GM21576 (cell line): ENCODE results near the gene RPP25.
A peak's percentile ranks its signal among the peaks of the same experiment; 100 is the strongest.

Experiments
- ATAC-seq: cut with Tn5 transposase; IDR thresholded peaks from one replicate; pipeline ENCODE4 v1.9.1; 2021; ENCODE audit warnings: mild to moderate bottlenecking, moderate library complexity; ENCODE audit not compliant: unreplicated experiment

RPP25 gene

GRCh38 chr15:74956648-74957475, at the start of gene RPP25:
Gene RPP25, minus strand, starts transcription at chr15:74956772. Its CDS starts 189 bp downstream, at chr15:74956583.
- peak; percentile 64 for ATAC-seq

DNA sequence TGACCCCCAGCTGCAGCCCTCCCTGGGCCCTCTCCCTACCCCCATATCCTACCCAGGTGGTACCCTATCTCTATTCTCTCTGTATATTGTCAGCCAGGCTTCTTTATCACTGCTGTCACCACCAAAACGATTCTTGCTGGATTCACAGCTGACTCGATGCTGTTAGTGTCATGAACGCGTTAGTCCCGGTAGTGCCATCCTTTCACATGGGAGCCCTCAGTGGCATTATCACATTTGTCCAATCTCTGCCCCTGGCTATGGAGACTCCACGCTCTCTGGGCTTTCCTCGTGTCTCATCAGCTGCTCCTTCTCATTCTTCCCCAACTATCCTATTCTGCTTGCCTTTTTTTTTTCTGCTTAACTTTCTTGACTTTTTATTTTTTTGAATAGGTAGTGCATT, 45.8 kb upstream of the RPP25 start:
- no peak for ATAC-seq

GRCh38 chr15:75001310-75001709, 44.7 kb upstream of the RPP25 start:
- ATAC-seq = no peak

GRCh38 chr15:74997543-74997942, 41.0 kb upstream of the RPP25 start:
- ATAC-seq = no peak

DNA sequence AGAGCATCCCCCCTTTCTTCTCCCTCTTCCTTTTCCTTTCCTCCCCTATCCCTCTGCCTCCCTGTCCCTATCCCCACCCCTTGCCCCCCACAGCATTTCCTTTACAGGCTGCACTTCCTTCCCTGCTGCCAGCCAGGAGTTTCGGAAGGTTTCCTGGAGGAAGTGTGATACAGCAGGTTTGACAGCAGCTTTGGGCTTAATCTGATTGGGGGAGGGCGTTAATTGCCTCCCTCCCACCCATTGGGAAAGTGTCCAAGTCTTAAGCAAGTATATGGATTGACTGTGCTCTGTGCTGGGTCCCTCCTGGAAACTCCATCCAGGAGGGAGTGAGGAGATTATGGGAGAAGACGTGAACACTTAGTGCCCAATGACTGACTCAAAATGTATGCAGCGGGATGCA, 40.6 kb upstream of the RPP25 start:
- no peak for ATAC-seq

- ATAC-seq = no peak
Observed at GRCh38 chr15:74995779-74996765, 39.5 kb upstream of the RPP25 start.

DNA sequence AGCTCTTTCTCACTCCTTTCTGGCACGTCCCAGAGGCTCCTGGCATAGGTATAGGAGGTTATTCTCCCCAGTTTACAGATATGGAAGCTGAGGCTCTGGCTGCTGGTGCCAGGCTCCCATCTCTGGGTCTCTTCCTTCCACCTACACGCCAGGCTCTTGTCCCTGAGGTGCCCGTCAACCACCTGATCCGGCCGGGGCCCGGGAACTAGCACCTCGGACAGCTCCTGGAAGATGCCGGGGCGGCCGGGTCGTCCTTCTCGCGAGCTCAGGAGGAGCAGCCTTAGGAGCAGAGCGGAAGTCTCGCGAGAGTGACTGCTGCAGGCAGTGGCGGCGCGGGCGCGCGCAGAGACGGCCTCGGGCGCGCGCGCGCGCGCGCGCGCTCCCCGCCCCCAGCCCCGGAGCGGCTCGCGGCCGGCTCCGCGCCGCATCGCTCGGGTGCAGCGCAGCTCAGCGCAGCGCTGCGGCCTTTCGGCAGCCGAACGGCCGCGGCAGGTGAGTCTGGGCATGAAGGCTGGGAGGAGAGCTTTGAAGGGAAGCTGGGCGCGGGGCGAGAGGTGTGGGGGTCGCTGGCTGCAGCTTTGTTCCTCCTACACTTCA, 38.7 kb upstream of the RPP25 start, which contains the start of gene SCAMP5:
SCAMP5 (plus strand) TSS at position 382 of the 597 bp plus-strand sequence. CDS start 16,277 bp downstream, outside the sequence.
- no peak for ATAC-seq

- no peak for ATAC-seq
Observed at GRCh38 chr15:74994685-74995084, 38.1 kb upstream of the RPP25 start.

- no peak for ATAC-seq
Observed at GRCh38 chr15:74994236-74994635, 37.7 kb upstream of the RPP25 start.

DNA sequence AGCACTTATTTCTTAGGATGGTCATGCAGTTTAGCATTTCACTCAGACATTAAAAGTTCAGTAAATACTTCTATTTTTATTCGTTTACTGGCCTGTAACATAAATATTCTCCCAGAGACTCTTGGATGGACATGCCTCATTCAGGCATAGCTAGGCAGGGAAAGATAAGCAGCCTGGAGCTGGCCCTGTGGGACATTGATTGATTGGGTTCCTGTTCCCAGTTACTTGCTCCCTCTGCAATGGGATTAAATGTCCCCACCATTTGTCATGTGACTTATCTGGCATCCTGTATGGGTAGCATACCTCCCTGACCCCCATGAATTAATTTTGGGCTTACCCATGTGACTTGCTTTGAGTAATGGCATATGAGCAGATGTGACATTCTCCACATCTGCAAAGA, 36.0 kb upstream of the RPP25 start:
- ATAC-seq = no peak

DNA sequence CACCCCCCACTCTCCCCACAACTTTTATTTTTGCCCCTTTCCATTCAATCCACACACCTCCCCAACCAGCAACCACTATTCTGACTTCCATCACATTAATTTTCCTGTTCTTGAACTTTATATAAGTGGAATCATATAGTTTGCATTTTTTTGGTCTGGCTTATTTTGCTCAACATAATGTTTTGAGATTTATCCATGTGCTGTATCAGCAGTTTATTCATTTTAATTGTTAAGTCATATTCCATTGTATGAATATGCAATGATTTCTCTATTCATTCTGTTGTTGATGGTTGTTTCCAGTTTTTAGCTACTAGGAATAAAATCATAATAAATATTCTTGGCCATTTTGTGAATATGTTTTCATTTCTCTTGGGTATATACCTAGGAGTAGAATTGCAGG, 33.0 kb upstream of the RPP25 start:
- no peak for ATAC-seq

DNA sequence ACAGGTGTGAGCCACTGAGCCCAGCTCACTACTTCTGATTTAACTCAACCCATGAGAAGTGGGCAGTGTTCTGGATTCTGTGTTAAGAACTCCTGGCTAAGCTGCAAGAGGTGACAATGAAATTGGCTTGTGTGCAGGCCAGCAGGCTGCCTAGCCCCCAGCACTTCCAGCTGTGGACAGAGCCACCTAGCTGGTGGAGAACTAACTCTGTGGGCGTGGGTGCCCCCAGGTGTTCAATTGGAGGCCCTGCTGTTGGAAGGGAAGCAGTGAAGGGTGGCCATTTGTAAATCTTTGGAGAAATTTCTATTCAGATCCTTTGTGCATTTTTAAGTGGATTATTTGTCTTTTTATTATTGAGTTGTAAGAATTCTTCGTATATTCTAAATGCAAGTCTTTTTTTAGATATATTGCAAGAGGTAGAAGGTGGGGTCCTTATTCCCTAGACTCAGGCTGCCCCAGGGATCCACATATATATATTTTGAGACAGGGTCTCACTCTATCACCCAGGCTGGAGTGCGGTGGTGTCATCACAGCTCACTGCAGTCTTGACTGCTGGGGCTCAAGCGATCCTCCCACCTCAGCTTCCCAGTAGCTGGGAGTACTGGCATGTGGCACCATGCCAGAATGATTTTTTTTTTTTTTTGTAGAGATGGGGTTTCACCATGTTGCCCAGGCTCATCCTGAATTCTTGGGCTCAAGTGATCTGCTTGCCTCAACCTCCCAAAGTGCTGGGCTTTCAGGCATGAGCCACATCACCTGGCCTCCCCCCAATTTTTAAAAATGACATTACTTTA, 31.6 kb upstream of the RPP25 start:
- no peak for ATAC-seq

DNA sequence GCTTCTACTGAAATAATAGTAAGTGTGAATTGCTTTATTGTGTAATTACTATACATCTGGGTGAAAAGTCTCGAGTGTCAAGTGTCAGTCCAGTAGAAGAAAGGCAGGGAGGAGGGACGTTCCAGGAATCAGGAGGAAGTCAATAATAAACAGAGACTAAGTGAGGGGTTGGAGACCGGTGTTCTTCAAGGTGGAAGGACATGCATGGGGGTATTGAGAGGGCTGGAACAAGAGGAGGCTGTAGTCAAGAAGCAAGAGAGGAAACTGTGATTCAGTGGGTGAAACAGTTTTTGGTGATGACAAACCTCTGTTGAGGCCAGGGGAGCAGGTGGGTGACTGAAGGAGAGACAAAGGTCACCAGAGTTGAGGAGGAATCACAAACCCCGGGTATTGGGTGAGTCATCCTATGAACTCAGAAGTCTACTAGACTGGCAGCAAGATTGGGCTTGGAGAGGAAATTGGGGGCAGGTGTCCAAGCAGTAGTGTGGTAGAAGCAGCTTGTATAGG, 27.2 kb upstream of the RPP25 start:
- ATAC-seq = no peak

GRCh38 chr15:74982183-74982582, 25.6 kb upstream of the RPP25 start:
- no peak for ATAC-seq

GRCh38 chr15:74978503-74978902, 21.9 kb upstream of the RPP25 start:
- no peak for ATAC-seq

GRCh38 chr15:74978077-74978476, 21.5 kb upstream of the RPP25 start:
- no peak for ATAC-seq

- no peak for ATAC-seq
Observed at GRCh38 chr15:74977599-74977998, 21.0 kb upstream of the RPP25 start.

GRCh38 chr15:74976159-74976558, 19.6 kb upstream of the RPP25 start:
- ATAC-seq = no peak

DNA sequence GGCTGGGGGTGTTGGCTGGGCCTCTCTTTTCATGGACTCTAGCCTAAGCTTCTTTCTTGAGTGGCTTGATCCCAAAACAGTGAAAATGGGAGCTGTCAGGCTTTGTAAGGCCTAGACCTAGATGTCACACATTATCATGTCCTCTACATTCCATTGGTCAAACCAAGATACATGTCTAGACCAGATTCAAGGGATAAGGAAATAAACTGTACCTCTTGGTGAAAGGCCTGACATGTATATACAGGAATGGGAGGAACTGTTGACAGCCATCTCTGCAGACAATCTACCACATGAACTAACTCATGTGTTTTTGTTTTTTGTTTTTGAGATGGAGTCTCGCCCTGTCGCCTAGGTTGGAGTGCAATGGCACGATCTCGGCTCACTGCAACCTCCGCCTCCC, 11.1 kb upstream of the RPP25 start:
- no peak for ATAC-seq

DNA sequence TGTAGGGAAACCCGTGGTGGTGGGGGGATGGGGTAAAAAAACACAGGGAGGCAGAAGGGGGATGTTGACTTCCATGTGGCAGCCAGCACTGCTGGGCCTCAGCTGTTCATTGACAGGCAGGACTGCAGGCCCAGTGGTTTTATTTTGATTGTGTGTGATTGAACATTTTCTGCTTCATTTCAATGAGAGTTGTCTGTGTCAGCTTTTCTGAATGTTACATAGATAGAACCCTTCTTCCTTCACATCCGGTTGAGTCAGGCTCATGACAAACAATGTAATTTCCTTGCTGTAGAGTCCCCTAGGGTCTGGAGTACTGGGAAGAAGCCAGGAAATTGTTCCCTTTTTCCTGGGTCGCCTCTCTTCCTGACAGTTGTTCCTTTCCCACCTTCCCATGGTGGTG, 8.2 kb upstream of the RPP25 start:
- ATAC-seq = no peak
